HepG2 (cell line): Measurements from ENCODE around the gene ACOXL.

Source experiments
- HDAC6 ChIP-seq: fragments of 200-600 bp; sonication (generic); IDR thresholded peaks from 2 replicates; pipeline ENCODE4 v1.7.0; 2017; ENCODE audit warnings: mild to moderate bottlenecking, antibody characterized with exemption, low read length, low read depth
- REST ChIP-seq, 2 experiments: IDR thresholded peaks; 2 replicates each; pipeline ENCODE4 v1.6.1; 2011 to 2012; ENCODE audit warnings: low read length in 2 of 2, borderline replicate concordance in 1 of 2, low read depth in 1 of 2, mild to moderate bottlenecking in 1 of 2, moderate library complexity in 1 of 2
- ZNF318 ChIP-seq: sonication (generic); formaldehyde crosslinking; IDR thresholded peaks from 2 replicates; pipeline ENCODE4 v1.4.0; 2020; ENCODE audit warnings: mild to moderate bottlenecking, missing genetic modification reagents

GRCh38 chr2:111160758-111161157, 428.4 kb downstream of the ACOXL start:
- TF ChIP-seq REST (IDR thresholded peaks at IDR 0.05; ENCODE audit: borderline replicate concordance in 1 of 2, low read depth in 1 of 2, low read length in 2 of 2) = no peak
- no peak for TF ChIP-seq HDAC6
- TF ChIP-seq ZNF318 = no peak
